Prostate gland (tissue), 2 donors: ENCODE data around the gene AQP3. TPM values are rescaled to one million over a fixed set of nuclear protein-coding genes. Genes with fewer than 3 reads are reported as not detected.

Source experiments
- DNase-seq: peaks from one replicate; pipeline ENCODE4 v3.0.0-alpha.2; 2019; ENCODE audit warnings: low spot score
- H3K27ac ChIP-seq, 2 donors: fragments of 200-600 bp; sonication (generic); 2 replicates each; pipeline ENCODE4 v1.5.1; 2017 to 2019
- H3K27me3 ChIP-seq: fragments of 200-600 bp; sonication (generic); replicated peaks from 2 replicates; pipeline ENCODE4 v1.5.1; 2019; ENCODE audit not compliant: insufficient read depth
- H3K36me3 ChIP-seq, 2 donors: fragments of 200-600 bp; sonication (generic); 1 replicate in 1 of 2; 2 replicates in 1 of 2; pipeline versions ENCODE4 v1.5.1 to v1.8.1; 2017 to 2019
- H3K4me1 ChIP-seq: fragments of 200-600 bp; sonication (generic); replicated peaks from 2 replicates; pipeline ENCODE4 v1.5.1; 2019
- H3K4me3 ChIP-seq, 2 donors: fragments of 200-600 bp; sonication (generic); 2 replicates each; pipeline ENCODE4 v1.5.1; 2017 to 2019
- H3K9me3 ChIP-seq: fragments of 200-600 bp; sonication (generic); 2 replicates; pipeline ENCODE4 v1.5.1; 2017
- CTCF ChIP-seq, 4 experiments: fragments of 200-600 bp in 2 of 4; fragments of 450-650 bp in 2 of 4; sonication (generic) in 2 of 4; IDR thresholded peaks; 1 replicate in 3 of 4; 2 replicates in 1 of 4; pipeline ENCODE4 v1.5.1; 2016 to 2019; ENCODE audit warnings: antibody characterized with exemption in 4 of 4, mild to moderate bottlenecking in 2 of 4, moderate library complexity in 2 of 4
- POLR2A ChIP-seq: fragments of 450-650 bp; IDR thresholded peaks from one replicate; pipeline ENCODE4 v1.6.1; 2016; ENCODE audit warnings: antibody characterized with exemption, mild to moderate bottlenecking
- POLR2AphosphoS5 ChIP-seq: sonication (generic); formaldehyde crosslinking; IDR thresholded peaks from one replicate; pipeline ENCODE4 v1.6.1; 2017; ENCODE audit warnings: antibody characterized with exemption
- WGBS: methylation state at CpG from one replicate; pipeline ENCODE4 v1.1.5; 2018; 5-methylcytosine and 5-hydroxymethylcytosine counted together
- intact Hi-C: fragments of 100-400 bp; cut with DNase I; formaldehyde crosslinking; loops from one replicate; pipeline ENCODE4 v1.14.2; 2022
- total RNA-seq, 2 donors: library from RNA; depleted of rRNA; stranded (reverse); fragments of >200 nt; gene quantifications; one replicate each; pipeline ENCODE4 v1.1.0, GENCODE V29; 2016

Gene AQP3
- total RNA-seq, 2 donors from 2014 or later, result 200 to 327 TPM

GRCh38 chr9:33443047-33443446 is 4.3 kb downstream of the AQP3 start:
- no peak for DNase-seq
- Histone ChIP-seq H3K27me3 (no peaks in the 10 kb centered on the region), H3K27ac (peak overlapping the region in 1 of 2 donors; percentile 16), H3K36me3 (peaks cover 6 to 13% of the 10 kb centered on the region in 2 donors), H3K4me3 (no peak overlapping the region), H3K9me3 (no peaks in the 10 kb centered on the region), H3K4me1 (peaks cover 7% of the 10 kb centered on the region)
- intact Hi-C loops, result no loop called here
- TF ChIP-seq CTCF (IDR thresholded peaks at IDR 0.05), result no peak
- TF ChIP-seq POLR2A, result no peak
- TF ChIP-seq POLR2AphosphoS5, result no peak
- 73% methylated on average over 9 of the region's 9 CpGs for WGBS

GRCh38 chr9:33442125-33442524 is 5.3 kb downstream of the AQP3 start:
- Histone ChIP-seq H3K27ac (no peak overlapping the region), H3K4me1 (peaks cover 5% of the 10 kb centered on the region)

GRCh38 chr9:33440609-33441008 is 6.8 kb downstream of the AQP3 start:
- Histone ChIP-seq H3K27ac (peak overlapping the region in 1 of 2 donors; percentile 10), H3K4me3 (no peak overlapping the region), H3K27me3 (no peaks in the 10 kb centered on the region), H3K36me3 (peaks cover 6 to 13% of the 10 kb centered on the region in 2 donors), H3K4me1 (peaks cover 5% of the 10 kb centered on the region), H3K9me3 (no peaks in the 10 kb centered on the region)
- 94% methylated on average over 1 of the region's 1 CpG for WGBS
- intact Hi-C loops, result no loop called here
- DNase-seq, result no peak
- TF ChIP-seq POLR2AphosphoS5, result no peak
- TF ChIP-seq CTCF (IDR thresholded peaks at IDR 0.05), result no peak

More at GRCh38 chr9:33442125-33442524, 5.3 kb downstream of the AQP3 start:
- Histone ChIP-seq H3K9me3 (no peaks in the 10 kb centered on the region), H3K27me3 (no peaks in the 10 kb centered on the region), H3K4me3 (no peak overlapping the region), H3K36me3 (peaks cover 6 to 13% of the 10 kb centered on the region in 2 donors)
- TF ChIP-seq CTCF (IDR thresholded peaks at IDR 0.05), result no peak
- no peak for TF ChIP-seq POLR2A
- TF ChIP-seq POLR2AphosphoS5, result no peak
- 90% methylated on average over 15 of the region's 15 CpGs for WGBS
- intact Hi-C loops, result no loop called here
- no peak for DNase-seq

GRCh38 chr9:33440204-33440603 is 7.2 kb downstream of the AQP3 start:
- TF ChIP-seq POLR2A (no peak), POLR2AphosphoS5 (no peak), CTCF (IDR thresholded peaks at IDR 0.05) (no peak)
- peaks cover 6 to 13% of the 10 kb centered on the region in 2 donors for H3K36me3 ChIP-seq
- peak overlapping the region in 1 of 2 donors; percentile 33 for H3K27ac ChIP-seq
- H3K27me3 ChIP-seq, result no peaks in the 10 kb centered on the region
- no peak for DNase-seq
- no peaks in the 10 kb centered on the region for H3K9me3 ChIP-seq
- intact Hi-C loops, result no loop called here
- WGBS, result 87% methylated on average over 7 of the region's 7 CpGs
- peaks cover 5% of the 10 kb centered on the region for H3K4me1 ChIP-seq
- no peak overlapping the region for H3K4me3 ChIP-seq

- TF ChIP-seq POLR2AphosphoS5, result no peak
- TF ChIP-seq POLR2A, result no peak
- no peak for TF ChIP-seq CTCF (IDR thresholded peaks at IDR 0.05)
- intact Hi-C loops, result no loop called here
- Histone ChIP-seq H3K27me3 (no peaks in the 10 kb centered on the region), H3K9me3 (no peaks in the 10 kb centered on the region), H3K4me3 (no peak overlapping the region), H3K27ac (peak overlapping the region in 1 of 2 donors; percentile 33), H3K4me1 (peaks cover 2% of the 10 kb centered on the region), H3K36me3 (peaks cover 6 to 13% of the 10 kb centered on the region in 2 donors)
- 56% methylated on average over 6 of the region's 6 CpGs for WGBS
- no peak for DNase-seq
Observed at GRCh38 chr9:33439731-33440130, 7.7 kb downstream of the AQP3 start.
